Activated CD4-positive, alpha-beta T cell treated with anti-CD3 and anti-CD28 coated beads for 36 hours (primary cell): ENCODE data around the gene LYPD6B. TPM values are rescaled to one million over a fixed set of nuclear protein-coding genes. Genes with fewer than 3 reads are reported as not detected.

ENCODE experiments used
- ATAC-seq: fragments of 200-7000 bp; cut with Tn5 transposase; one replicate; pipeline ENCODE4 v1.10.0; 2021; ENCODE audit warnings: mild to moderate bottlenecking, moderate library complexity
- CTCF ChIA-PET: fragments of 350-600 bp; sonication (Branson Sonifier 250); formaldehyde crosslinking; loops from one replicate; lab custom pipeline; 2021; ENCODE audit warnings: antibody characterized with exemption; lab: Charles Lee
- POLR2A ChIA-PET: fragments of 350-600 bp; sonication (Branson Sonifier 250); formaldehyde crosslinking; loops from one replicate; lab custom pipeline; 2021; ENCODE audit warnings: antibody characterized with exemption, inconsistent platforms; lab: Charles Lee
- DNase-seq: peaks from one replicate; pipeline ENCODE4 v3.0.0-alpha.2; 2020
- H3K27ac Mint-ChIP-seq: one replicate; pipeline ENCODE4 v1.8.0; 2021; ENCODE audit warnings: mixed read lengths
- H3K27me3 Mint-ChIP-seq: one replicate; pipeline ENCODE4 v1.8.0; 2021; ENCODE audit warnings: mixed read lengths
- H3K36me3 Mint-ChIP-seq: one replicate; pipeline ENCODE4 v1.8.0; 2021; ENCODE audit warnings: low read depth, mixed read lengths
- H3K4me1 Mint-ChIP-seq: one replicate; pipeline ENCODE4 v1.8.0; 2021; ENCODE audit warnings: mixed read lengths
- H3K4me3 Mint-ChIP-seq: one replicate; pipeline ENCODE4 v1.8.0; 2021; ENCODE audit warnings: mild to moderate bottlenecking, moderate library complexity, mixed read lengths
- H3K9me3 Mint-ChIP-seq: one replicate; pipeline ENCODE4 v1.8.0; 2021; ENCODE audit warnings: low read depth, mixed read lengths
- intact Hi-C, 2 experiments: fragments of 100-400 bp; cut with DNase I in 1 of 2; cut with micrococcal nuclease in 1 of 2; formaldehyde crosslinking; loops; one replicate each; pipeline versions ENCODE4 v1.14.2 to v1.15.1; 2022 to 2024; cut with DNase I, micrococcal nuclease
- total RNA-seq, 2 experiments: library from RNA; stranded (reverse); gene quantifications; one replicate each; pipeline ENCODE4 v1.2.3, GENCODE V29; 2021

LYPD6B gene
- total RNA-seq, 2 experiments from 2014 or later, result not detected

DNA sequence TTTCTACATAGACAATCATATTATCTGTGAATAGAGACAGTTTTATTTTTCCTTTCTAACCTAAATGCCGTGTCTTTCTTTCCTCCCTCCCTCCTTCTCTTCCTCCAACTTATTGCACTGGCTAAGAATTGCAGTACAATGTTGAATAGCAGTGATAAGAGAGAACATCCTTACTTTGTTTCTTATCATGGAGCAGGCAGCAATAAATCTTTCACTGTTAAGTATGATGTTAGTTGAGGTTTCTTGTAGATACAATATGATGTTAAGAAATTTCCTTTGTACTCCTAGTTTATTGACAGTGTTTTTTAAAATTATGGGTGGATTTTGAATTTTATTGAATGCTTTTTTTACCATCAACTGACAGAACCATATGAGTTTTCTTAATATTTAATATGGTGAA is 6.0 kb downstream of the LYPD6B start:
- H3K4me1 Mint-ChIP-seq, result no peaks in the 10 kb centered on the region
- DNase-seq (no peak), ATAC-seq (no peak)
- H3K36me3 Mint-ChIP-seq, result no peaks in the 10 kb centered on the region
- peaks cover 24% of the 10 kb centered on the region for H3K27me3 Mint-ChIP-seq
- H3K9me3 Mint-ChIP-seq, result peaks cover 18% of the 10 kb centered on the region
- no peak overlapping the region for H3K27ac Mint-ChIP-seq
- POLR2A ChIA-PET, result no interaction called here
- CTCF ChIA-PET, result no interaction called here
- H3K4me3 Mint-ChIP-seq, result no peak overlapping the region
- intact Hi-C loops, result no loop called here

DNA sequence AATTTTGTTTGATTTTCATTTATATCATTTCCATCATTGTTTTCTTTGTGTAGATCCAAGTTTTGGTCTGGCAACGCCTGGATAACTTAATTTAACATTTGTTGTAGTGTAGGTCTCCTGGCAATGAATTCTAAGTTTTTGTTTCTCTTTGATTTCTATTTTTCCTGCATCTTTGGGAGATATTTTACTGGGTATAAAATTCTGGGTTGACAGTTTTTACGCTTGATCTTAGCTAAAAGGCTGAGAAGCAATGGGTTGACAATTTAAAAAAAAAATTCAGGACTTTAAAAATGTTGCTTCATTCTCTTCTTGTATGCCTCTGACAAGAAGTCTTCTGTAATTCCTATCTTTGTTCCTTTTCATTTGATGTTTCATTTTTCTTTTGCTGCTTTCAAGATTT is 8.6 kb downstream of the LYPD6B start:
- Mint-ChIP-seq H3K27ac (no peak overlapping the region), H3K36me3 (no peaks in the 10 kb centered on the region), H3K4me3 (no peak overlapping the region), H3K4me1 (no peaks in the 10 kb centered on the region), H3K27me3 (peaks cover 9% of the 10 kb centered on the region), H3K9me3 (peaks cover 18% of the 10 kb centered on the region)
- POLR2A ChIA-PET, result no interaction called here
- intact Hi-C loops, result no loop called here
- no peak for ATAC-seq
- CTCF ChIA-PET, result no interaction called here
- DNase-seq, result no peak

DNA sequence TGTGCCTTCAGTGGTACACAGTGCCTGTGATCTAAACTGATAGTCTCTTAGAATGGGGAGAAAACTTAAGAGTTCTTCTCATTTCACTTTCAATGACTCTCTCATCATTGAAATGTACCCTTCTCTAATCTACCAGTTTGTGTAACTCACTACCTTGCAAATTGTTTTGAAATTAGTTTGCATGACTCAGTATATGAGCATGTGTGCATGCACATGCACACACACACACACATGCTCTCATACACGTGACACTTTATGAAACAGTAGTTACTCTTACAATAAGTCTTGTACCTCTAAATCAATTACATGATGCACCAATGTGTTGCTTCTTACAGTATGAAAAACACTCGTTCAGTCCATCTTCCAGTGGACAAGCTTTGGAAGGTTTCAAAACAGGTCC is 10.6 kb downstream of the LYPD6B start:
- intact Hi-C loops, result no loop called here
- no peaks in the 10 kb centered on the region for H3K4me1 Mint-ChIP-seq
- ATAC-seq (no peak), DNase-seq (no peak)
- H3K36me3 Mint-ChIP-seq, result no peaks in the 10 kb centered on the region
- peaks cover 18% of the 10 kb centered on the region for H3K9me3 Mint-ChIP-seq
- no peak overlapping the region for H3K4me3 Mint-ChIP-seq
- POLR2A ChIA-PET, result no interaction called here
- no peak overlapping the region for H3K27ac Mint-ChIP-seq
- peaks cover 8% of the 10 kb centered on the region for H3K27me3 Mint-ChIP-seq
- CTCF ChIA-PET, result no interaction called here

GRCh38 chr2:149050188-149050587 is 11.7 kb downstream of the LYPD6B start:
- no peaks in the 10 kb centered on the region for H3K4me1 Mint-ChIP-seq
- H3K27me3 Mint-ChIP-seq, result peaks cover 8% of the 10 kb centered on the region
- peaks cover 18% of the 10 kb centered on the region for H3K9me3 Mint-ChIP-seq
- POLR2A ChIA-PET, result interaction anchor here (0.6 kb wide), 1 partner anchor 37 kb away, joined by 5 read pairs; no protein-coding TSS in a partner anchor
- intact Hi-C loops, result no loop called here
- CTCF ChIA-PET, result interaction anchor here (1.0 kb wide), 1 partner anchor 9 kb away, joined by 3 read pairs; no protein-coding TSS in a partner anchor
- no peak overlapping the region for H3K4me3 Mint-ChIP-seq
- H3K27ac Mint-ChIP-seq, result no peak overlapping the region
- no peak for DNase-seq
- peak; percentile 53 for ATAC-seq
- H3K36me3 Mint-ChIP-seq, result no peaks in the 10 kb centered on the region

DNA sequence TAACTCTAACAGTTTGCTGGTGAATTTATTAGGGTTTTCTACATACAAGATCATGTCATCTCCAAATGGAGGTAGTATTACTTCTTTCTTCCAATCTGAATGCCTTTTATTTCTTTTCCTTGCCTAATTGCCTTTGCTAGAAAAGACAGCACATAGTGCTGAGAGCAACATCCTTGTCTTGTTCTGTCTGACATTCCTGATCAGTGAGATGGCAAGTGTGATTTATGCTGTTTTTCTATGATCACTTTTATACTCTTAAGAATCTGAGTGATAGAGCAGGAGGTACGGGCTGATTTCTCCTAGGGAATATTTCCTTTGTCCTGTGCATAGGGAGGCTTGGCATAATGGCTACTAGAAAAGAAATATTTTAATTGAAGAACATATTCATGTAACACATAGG is 17.3 kb downstream of the LYPD6B start:
- H3K4me1 Mint-ChIP-seq, result no peaks in the 10 kb centered on the region
- no peaks in the 10 kb centered on the region for H3K36me3 Mint-ChIP-seq
- peaks cover 11% of the 10 kb centered on the region for H3K27me3 Mint-ChIP-seq
- ChIA-PET POLR2A (no interaction called here), CTCF (no interaction called here)
- DNase-seq (no peak), ATAC-seq (no peak)
- H3K9me3 Mint-ChIP-seq, result no peaks in the 10 kb centered on the region
- intact Hi-C loops, result no loop called here
- H3K27ac Mint-ChIP-seq, result no peak overlapping the region
- H3K4me3 Mint-ChIP-seq, result no peak overlapping the region

GRCh38 chr2:149056541-149057255 is 18.2 kb downstream of the LYPD6B start:
- no peaks in the 10 kb centered on the region for H3K9me3 Mint-ChIP-seq
- POLR2A ChIA-PET, result no interaction called here
- H3K36me3 Mint-ChIP-seq, result no peaks in the 10 kb centered on the region
- peaks cover 11% of the 10 kb centered on the region for H3K27me3 Mint-ChIP-seq
- H3K27ac Mint-ChIP-seq, result no peak overlapping the region
- DNase-seq (no peak), ATAC-seq (no peak)
- CTCF ChIA-PET, result no interaction called here
- intact Hi-C loops, result no loop called here
- no peaks in the 10 kb centered on the region for H3K4me1 Mint-ChIP-seq
- no peak overlapping the region for H3K4me3 Mint-ChIP-seq

DNA sequence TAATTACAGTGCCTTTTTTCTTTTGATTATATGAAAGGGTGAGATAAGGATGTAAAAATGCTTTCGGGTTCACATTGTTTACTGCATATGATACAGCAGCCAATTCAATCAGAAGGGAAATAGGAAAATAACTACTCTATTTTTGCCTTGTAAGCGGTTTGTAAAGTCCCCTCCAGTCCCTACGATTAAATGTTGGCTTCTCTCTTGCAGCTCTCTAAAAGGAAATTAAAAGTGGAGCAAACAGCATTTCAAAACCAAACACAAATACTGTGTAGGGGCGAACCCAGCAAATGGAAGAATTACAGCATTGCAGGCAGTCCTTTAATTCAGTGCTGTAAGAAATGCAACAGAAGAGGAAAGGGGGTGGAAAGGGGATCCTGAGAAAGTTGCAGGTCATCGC is 18.9 kb downstream of the LYPD6B start:
- ChIA-PET CTCF (no interaction called here), POLR2A (no interaction called here)
- Mint-ChIP-seq H3K27ac (no peak overlapping the region), H3K4me3 (no peak overlapping the region), H3K27me3 (peaks cover 11% of the 10 kb centered on the region), H3K4me1 (no peaks in the 10 kb centered on the region), H3K36me3 (no peaks in the 10 kb centered on the region), H3K9me3 (no peaks in the 10 kb centered on the region)
- DNase-seq (no peak), ATAC-seq (no peak)
- intact Hi-C loops, result no loop called here

GRCh38 chr2:149058936-149059335 is 20.4 kb downstream of the LYPD6B start:
- Mint-ChIP-seq H3K27ac (no peak overlapping the region), H3K9me3 (no peaks in the 10 kb centered on the region), H3K27me3 (peaks cover 11% of the 10 kb centered on the region), H3K4me3 (no peak overlapping the region), H3K4me1 (no peaks in the 10 kb centered on the region), H3K36me3 (no peaks in the 10 kb centered on the region)
- POLR2A ChIA-PET, result no interaction called here
- DNase-seq, result no peak
- CTCF ChIA-PET, result interaction anchor here (1.0 kb wide), 1 partner anchor 42 kb away, joined by 3 read pairs; no protein-coding TSS in a partner anchor
- intact Hi-C loops, result no loop called here
- no peak for ATAC-seq

DNA sequence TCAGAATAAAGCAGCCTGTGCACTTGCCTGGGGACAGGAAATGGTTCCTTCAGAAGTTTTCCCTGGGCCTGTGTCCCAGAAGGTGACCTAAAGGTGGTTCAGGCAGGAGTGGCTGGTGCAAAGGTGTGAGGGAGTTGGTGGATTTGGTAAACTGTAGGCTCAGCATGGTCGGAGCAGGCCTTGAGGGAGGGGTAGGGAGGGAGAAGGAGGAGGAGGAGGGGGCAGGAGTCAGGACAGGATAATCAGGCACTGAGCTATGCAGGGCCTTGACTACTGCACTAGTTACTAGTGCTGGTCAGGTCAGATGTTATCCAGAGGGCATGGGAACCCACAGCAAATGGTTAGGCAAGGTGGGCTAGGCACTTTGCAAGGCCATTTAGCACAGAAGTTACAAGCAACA is 21.3 kb downstream of the LYPD6B start:
- POLR2A ChIA-PET, result no interaction called here
- DNase-seq (no peak), ATAC-seq (no peak)
- H3K4me1 Mint-ChIP-seq, result no peaks in the 10 kb centered on the region
- H3K27ac Mint-ChIP-seq, result no peak overlapping the region
- H3K9me3 Mint-ChIP-seq, result no peaks in the 10 kb centered on the region
- intact Hi-C loops, result no loop called here
- H3K27me3 Mint-ChIP-seq, result peaks cover 8% of the 10 kb centered on the region
- H3K36me3 Mint-ChIP-seq, result no peaks in the 10 kb centered on the region
- no peak overlapping the region for H3K4me3 Mint-ChIP-seq
- CTCF ChIA-PET, result no interaction called here

- DNase-seq (no peak), ATAC-seq (no peak)
- ChIA-PET POLR2A (no interaction called here), CTCF (no interaction called here)
- peaks cover 6% of the 10 kb centered on the region for H3K27me3 Mint-ChIP-seq
- H3K4me1 Mint-ChIP-seq, result no peaks in the 10 kb centered on the region
- H3K36me3 Mint-ChIP-seq, result no peaks in the 10 kb centered on the region
- H3K4me3 Mint-ChIP-seq, result no peak overlapping the region
- H3K27ac Mint-ChIP-seq, result no peak overlapping the region
- no peaks in the 10 kb centered on the region for H3K9me3 Mint-ChIP-seq
- intact Hi-C loops, result no loop called here
Observed at GRCh38 chr2:149061133-149061745, 22.7 kb downstream of the LYPD6B start.

DNA sequence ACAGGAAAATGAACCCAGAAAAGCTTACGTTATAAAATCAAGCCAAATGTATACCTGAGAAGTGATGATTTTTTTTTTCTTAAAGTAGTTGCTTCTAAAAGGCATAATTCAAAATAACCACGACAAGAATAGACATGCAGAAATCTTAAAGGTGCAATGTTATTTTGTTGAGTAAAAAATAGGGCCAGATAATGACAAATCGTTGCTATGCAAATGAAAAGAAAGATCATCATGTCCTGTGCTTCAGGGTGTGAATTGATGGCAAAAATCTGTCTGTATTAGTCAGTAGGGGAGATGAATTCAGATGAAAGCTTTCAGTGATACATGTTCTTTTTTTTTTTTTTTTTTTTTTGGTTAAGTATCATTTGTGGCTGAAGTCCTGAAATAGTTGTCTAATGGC is 24.0 kb downstream of the LYPD6B start:
- Mint-ChIP-seq H3K27ac (no peak overlapping the region), H3K4me1 (no peaks in the 10 kb centered on the region), H3K27me3 (peaks cover 3% of the 10 kb centered on the region), H3K9me3 (no peaks in the 10 kb centered on the region), H3K4me3 (no peak overlapping the region), H3K36me3 (no peaks in the 10 kb centered on the region)
- intact Hi-C loops, result no loop called here
- ChIA-PET POLR2A (no interaction called here), CTCF (no interaction called here)
- no peak for DNase-seq
- no peak for ATAC-seq

GRCh38 chr2:149063177-149063576 is 24.7 kb downstream of the LYPD6B start:
- no peaks in the 10 kb centered on the region for H3K4me1 Mint-ChIP-seq
- H3K4me3 Mint-ChIP-seq, result no peak overlapping the region
- DNase-seq (no peak), ATAC-seq (no peak)
- POLR2A ChIA-PET, result no interaction called here
- H3K27ac Mint-ChIP-seq, result no peak overlapping the region
- no peaks in the 10 kb centered on the region for H3K36me3 Mint-ChIP-seq
- intact Hi-C loops, result no loop called here
- H3K27me3 Mint-ChIP-seq, result no peaks in the 10 kb centered on the region
- CTCF ChIA-PET, result no interaction called here
- H3K9me3 Mint-ChIP-seq, result no peaks in the 10 kb centered on the region
